Measurements from ENCODE around the gene ARHGEF38.
A peak's percentile ranks its signal among the peaks of the same experiment; 100 is the strongest.
"Not testable (repeated sequence)": the region's sequence is repeated elsewhere in the genome, so short reads cannot be mapped to it uniquely, and the experiment has no call there.

The ARHGEF38 gene

DNA sequence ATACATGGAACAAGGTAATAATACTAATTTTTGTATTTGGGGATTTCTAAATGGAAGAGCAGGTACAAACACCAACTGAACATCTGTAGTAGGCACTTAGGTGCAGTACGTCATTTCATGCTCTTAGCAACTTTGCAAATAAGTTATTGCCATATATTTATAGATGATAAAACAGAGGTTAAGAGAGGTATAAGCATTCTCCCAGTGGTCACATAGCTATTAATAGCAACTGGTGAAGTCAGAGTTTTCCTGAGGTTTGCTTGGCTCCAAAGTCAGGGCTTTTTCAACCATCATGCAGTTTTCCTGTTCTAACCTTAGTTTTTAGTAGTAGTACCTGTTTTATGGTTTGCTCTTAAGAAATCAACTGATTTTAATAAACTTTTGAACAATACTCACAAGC lies 10.9 kb downstream of the ARHGEF38 start:
- no peak for DNase-seq

DNA sequence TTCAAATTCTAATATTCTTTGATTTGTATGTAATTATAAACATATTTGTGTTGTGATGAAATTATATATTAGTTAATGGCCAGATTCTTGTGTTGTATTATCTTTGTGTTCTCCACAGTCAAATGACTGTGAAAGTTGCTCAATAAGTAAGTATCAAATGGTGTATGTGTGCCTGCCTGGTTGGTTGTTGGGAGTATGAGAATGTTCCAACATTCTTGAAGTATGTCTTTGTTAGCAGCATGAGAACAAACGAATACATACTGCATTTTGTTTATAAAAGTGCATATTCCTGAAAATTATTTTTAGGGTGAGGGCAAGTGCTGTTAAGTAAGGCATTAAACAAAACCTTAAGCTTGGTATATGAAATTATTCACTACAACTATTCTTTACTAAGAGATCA lies 16.2 kb downstream of the ARHGEF38 start:
- no peak for DNase-seq

DNA sequence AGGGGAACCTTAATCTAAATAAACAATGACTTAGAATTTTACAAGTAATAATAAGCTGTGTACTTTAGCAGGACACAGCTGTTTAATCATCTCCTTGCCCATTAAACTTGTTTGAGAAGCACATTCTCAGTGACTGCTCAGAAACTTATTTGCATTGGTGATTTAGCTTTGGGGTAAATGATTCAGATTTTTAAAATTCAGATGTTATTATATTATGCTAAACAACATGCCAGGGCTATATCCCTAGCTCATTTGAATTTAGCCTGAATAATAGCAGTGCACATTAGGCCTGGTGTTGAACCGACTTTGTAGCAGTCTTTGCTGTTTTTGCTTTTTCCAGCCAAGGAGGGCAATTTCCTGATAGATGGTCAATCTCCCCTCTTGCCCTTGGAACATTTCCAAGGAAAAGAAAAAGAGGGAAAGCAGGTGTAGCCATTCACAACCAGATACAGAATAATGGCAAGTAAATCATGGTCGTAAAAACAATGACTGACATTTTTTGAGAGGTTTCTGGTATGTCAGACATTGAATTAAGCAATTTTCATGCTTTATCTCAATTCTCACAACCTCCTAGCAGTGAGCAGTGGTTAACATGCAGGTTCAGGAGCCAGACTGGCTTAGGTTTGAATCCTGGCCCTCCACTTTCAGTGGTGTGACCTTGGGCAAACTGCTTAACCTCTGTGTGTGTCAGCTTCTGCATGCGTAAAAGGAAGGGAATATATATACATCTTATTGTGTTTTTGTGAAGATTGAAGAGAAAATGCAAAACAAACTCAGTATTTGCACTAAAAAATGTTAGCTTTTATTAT lies 16.8 kb downstream of the ARHGEF38 start:
- no peak for DNase-seq

DNA sequence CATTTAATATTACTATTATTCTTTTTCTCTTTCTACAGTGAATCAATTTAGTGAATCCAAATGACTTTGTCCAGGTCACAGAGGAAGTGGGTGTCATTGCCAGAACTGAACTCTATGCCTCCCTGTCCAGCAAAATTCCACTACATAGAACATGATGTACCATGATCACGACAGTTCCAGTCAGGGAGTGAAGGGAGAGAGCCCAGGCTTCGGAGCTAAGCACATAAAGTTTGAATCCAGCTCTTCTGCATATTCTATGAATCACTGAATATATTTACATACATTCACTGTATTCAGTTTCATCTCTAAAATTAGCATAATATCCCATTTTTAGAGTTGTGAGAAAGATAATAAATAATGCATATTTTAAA lies 17.4 kb downstream of the ARHGEF38 start:
- DNase-seq, result no peak

DNA sequence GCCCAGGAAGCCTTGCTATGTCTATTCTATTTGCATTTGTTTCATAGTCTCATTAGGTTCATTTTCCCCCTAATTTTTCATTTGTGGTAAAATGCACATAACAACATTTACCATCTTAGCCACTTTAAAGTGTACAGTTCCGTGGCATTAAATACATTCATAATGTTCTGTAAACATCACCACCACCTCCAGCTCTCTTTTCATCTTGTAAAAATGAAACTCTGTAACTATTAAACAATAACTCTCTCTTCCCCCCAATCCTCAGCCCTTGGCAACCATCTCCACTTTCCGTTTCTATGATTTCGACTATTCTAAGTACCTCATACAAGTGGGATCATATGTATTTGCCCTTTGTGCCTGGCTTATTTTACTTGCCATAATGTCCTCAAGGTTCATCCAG lies 19.9 kb downstream of the ARHGEF38 start:
- DNase-seq, result no peak

DNA sequence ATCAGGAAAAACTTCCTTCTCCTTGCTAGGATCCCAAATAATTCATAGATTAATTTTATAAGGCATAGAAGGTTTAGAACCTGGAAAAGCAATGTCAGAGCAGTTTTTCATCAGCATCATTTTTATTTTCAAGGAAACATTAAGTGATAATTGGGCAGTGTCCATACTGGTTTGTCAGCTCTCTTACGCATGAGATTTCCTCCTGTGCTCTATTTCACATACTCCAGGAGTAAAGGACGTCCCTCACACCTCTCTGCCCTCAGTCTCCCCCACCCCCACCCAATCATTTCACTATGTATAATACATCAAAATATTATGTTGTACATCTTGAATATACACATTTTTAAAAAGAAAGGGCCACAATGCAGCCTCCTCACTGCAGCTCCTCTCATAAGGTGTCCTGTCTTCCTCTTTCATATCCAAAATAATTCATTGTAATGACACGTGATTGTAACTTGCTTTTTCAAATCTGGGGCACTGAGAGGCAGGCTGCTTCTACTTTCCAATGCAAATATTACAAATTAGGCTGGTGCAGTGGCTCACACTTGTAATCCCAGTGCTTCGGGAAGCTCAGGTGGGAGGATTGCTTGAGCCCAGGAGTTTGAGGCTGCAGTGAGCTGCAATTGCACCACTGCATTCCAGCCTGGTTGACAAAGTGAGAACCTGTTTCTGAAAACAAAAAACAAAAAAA lies 34.4 kb downstream of the ARHGEF38 start:
- DNase-seq, result peak; percentile 47

DNA sequence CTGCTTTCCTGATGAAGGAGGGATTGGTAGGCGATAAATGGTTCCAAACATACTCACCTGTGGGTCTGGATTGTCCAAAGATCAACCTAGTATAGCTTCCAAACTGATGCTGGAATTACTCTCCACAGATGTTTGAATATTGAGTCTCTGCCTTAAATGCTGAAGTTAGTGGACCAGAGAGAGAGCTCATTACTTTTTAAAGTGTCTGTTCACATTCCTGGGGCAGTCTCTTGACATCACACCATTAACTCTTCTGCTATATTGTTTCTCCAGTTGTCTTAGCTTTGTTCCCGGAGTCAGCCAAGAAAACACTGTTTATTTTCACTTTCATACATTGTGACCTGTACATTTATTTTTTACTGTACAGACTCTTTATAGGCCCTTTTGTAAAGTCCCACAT lies 35.4 kb downstream of the ARHGEF38 start:
- DNase-seq, result no peak

DNA sequence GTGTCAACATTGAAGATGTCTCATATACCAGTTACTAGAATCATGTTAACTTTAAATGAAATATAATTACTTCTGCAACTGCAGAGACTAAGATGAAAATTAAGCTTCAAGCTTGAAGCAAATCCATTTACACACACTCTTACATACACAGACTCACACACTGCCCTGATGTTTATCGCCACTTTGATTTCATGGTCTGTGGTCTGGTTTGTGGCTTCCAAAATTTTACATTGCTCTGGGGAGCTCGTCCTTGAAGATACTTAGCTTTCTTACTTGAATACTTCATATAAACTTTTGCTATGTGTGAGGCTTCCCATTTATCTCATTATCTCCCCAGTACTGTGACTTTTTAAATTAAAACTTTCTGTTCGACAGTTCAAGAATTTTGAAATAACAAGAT lies 35.8 kb downstream of the ARHGEF38 start:
- DNase-seq, result no peak

DNA sequence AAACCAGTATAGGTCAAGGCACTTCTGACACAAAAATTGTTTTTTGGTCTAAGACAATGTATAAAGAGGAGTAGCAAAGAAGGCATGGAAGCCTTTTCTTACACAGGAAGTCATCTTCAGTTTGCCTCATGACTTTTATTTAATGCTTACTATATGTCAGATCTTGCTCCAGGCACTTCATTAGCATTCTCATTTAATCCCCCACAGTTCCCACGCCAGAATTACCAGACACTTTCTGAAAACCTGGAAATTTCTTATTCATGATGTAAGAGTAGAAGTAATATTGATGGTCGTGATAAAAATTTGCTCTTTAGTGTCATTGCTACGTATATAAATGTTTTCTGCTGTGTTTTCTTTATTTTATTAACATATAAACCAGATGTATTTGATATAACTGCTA lies 39.2 kb downstream of the ARHGEF38 start:
- no peak for DNase-seq

DNA sequence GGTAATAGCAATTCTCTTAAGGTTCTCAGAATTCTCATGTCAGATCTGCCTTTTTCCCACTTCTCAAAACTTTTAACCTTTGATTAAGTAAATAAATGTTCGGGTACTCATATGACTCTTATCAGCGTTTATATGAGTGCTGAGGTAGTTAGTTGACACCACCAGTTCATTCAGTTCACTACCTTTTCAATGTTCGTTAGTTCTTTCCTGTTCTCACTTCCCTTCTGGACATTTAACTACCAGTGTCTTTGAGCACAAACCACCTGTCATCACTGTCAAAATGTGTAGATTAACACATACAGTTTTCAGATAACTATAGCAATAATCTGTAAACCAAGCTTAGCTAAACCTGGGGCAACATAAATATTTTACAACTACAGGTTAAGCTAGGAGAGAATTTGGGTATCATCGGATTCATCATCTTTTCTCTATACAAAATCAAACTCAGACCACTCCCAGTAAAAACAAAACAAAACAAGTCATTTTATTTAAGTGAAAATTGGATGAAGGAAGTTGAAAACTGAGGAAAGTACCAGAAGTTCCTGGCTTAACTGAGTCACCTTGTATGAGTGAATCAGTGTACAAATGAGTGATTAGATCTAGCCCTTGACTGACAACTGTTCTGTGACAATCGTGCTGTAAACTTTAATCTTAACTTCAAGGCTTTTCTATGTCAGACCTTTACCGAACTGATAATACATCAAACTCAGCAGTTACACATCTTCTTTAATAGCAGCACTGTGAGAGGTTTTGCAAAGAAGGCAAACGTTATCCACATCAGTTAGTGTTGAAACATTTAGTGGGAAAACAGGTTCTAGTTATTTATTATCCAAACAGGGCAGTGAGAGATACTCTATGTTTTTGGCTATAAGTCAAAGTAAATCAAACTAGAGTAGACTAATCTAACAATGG lies 41.9 kb downstream of the ARHGEF38 start:
- DNase-seq, result no peak

DNA sequence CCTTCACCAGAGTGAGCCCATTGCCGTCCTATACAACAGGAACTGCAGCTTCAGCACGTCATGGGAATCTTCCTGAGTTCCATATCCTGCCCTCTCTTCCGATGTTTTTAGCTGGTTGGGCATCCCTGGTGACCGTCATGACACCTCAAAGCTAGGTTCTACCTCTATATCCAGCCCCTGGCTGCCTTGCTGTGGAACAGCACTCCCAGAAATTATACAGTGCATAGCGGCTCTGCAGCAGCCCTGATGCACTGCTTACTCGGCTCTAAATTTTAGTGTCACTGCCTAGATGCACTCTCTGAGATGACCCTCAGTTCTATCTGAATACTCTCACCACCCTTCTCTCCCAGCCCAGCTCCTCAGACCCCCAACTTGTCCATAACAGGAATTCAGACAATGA lies 44.3 kb downstream of the ARHGEF38 start:
- no peak for DNase-seq

DNA sequence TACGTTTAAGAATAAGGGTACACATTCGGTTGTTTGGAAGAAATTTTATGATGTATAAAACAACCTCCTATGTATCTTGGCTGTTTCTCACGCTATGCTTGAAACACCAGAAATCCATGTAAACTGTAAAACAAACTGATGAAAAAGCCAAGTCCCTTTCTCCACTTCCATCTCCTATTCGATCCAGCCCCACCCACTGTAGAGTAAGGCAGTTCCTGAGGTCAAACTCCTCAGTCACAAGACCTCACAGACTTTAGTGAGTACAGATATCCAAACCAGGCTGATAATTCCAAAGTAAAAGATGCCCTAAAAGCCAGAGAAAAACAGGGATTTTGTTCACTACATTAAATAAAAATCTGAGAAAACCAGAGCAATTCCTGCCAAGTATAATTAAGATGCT lies 45.6 kb downstream of the ARHGEF38 start:
- DNase-seq, result no peak

DNA sequence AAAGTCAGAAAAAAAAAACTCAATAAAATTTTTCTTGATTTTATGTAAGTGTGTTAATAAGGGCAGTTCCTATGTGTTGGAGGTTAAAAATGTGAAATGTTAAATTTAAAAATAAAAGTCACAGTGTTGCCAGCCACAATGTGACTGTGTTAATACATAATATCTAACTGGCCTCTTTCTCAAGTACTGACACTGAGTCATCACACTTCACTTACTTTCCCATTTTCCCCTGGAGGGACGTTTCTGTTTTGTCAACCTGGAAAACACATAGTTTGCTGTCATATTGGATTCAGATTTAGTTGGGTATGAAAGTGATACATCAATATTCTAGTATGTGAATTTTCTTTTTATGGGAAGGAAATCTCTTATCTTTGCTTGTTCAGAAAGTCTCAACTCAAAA lies 46.4 kb downstream of the ARHGEF38 start:
- DNase-seq, result no peak

DNA sequence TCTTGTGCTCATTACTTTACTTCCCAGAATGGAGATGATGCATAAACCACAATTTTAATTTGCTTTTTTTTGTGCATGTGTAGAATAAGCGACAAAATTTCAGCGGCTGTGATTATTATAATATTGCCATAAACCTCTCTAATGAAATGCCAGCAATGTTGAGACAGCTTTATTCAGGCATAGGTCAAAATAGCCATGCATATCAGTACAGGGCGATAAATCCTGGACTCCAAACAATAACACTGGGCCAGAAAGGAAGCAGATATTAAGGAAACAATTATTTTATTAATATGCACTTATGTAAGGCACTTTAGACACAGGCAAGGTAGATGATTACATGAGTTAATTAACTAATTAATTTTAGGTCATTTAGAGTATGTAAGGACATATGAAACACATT lies 47.1 kb downstream of the ARHGEF38 start:
- no peak for DNase-seq

DNA sequence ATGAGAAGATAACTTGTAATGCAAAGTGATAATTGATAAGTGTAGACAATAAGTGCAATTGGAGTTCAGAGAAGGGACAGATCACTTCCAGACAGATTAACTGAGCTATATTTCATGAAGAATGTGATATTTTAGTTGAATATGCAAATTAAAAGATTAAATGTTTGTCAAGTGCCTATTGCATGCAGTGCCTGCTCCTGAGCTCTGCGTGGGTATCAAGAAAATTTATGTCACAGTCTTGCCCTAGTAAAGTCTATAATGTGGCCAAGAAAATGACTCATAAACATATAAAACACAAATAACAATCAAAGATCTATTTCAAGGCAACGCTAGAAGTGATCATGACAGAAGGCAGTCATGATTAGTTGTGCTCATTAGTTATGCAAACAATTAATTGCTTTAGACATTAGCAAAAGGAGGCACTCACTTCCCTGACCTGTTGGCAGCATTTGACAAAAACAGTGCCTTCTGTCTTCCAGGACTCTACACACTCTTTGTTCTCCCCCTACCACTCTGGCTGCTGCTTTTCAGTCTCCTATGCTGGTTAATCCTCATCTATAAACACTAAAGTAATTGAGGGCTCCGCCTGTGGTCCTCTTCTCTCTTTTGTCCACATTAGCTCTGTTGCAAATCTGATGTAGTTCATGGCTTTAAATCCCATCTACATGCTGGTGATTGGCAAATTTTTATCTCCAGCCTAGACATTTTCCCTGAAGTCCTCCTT lies 47.7 kb downstream of the ARHGEF38 start:
- DNase-seq, result no peak

DNA sequence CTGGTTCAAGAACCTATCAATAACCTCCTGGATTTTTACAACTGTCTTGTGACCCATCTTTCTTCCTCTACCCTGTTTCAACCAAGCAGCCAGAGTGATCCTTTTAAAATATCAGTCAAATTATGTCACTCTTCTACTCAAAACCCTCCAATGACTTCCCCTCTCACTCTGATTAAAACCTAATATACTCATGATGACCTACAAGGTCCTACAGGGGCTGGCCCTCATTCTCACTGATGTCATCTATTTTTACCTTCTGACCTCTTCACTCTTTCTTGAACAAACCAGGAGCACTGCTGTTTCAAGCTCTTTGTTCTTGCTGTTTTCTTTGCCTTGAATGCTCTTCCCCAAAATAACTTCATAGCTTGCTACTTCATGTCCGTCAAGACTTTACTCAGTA lies 48.5 kb downstream of the ARHGEF38 start:
- DNase-seq, result no peak

DNA sequence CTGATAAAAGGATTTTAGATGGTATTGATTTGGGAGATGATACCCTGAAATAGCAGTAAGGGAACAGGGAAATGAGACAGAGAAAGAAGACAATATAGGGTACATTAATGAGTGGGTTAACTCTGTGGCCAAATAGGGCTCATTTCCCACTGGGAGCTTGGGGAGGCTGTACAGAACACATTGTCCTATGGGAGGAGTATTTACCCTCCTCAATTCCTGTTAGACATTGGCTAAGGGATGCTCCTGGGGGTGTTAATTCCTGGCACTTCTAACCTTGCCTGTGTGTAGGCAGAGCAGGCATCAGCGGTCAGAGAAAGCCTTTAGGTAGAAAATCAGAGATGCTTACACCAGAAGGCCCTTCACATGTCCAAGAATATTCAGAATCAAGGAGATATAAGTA lies 49.0 kb downstream of the ARHGEF38 start:
- no peak for DNase-seq

DNA sequence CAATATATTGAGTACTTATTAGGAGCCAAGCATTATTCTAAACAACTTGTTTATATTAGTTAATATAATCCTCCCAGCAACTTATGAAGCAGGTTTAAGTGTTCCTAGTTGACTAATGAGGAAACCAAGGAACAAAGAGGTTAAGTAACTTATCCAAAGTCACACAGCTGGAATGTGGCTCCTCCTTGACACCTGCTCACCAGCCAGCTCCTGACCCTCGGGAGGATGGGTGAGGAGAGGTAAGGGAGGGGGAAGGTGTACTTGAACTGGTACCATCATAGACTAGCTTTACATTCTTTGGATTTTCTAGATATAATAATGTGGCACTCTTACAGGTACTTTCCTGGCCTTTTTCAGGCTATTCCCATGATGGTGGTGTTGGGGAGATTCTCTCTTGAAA lies 50.7 kb downstream of the ARHGEF38 start:
- no peak for DNase-seq

DNA sequence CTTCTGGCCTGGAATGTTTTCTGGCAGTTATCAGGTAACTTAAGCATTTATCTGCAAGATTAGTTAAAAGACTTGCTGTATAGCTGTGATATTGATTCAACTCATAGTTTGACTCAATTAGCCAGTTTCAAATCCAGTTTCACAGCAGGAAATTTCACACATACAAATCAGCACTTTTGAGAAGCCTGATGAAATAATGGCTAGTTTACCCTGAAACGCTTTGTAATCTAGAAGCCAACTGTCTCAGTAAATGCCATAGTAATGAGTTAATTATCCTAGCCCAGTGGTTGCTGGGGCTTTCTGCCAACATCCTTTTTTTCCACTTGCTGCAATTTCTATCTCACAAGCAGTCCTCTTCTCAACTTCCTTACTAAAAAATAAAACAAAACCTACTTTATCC lies 53.1 kb downstream of the ARHGEF38 start:
- DNase-seq, result no peak

DNA sequence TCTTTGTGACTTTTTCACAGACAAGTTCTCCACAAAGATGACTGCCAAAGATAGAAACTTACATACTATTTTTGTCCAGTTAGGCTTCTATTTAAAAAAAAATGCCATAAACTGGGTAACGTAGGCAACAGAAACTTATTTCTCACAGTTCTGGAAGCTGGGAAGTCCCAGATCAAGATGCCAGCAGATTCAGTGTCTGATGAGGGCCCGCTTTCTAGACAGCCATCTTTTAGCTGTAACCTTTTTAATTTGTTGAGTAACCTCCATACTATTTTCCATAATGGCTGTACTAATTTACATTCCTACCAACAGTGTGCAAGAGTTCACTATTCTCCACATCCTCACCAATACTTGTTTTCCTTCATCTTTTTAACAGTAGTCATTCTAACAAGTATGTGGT lies 55.5 kb downstream of the ARHGEF38 start:
- no peak for DNase-seq

DNA sequence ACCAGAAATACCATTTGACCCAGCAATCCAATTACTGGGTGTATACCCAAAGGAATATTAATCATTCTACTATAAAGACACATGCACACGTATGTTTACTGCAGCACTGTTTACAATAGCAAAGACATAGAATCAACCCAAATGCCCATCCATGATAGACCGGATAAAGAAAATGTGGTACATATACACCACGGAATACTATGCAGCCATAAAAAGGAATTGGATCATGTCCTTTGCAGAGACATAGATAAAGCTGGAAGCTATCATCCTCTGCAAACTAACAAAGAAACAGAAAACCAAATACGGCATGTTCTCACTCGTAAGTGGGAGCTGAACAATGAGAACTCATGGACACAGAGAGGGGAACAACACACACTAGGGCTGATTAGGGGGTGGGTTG lies 57.4 kb downstream of the ARHGEF38 start:
- DNase-seq, result not testable (repeated sequence)

DNA sequence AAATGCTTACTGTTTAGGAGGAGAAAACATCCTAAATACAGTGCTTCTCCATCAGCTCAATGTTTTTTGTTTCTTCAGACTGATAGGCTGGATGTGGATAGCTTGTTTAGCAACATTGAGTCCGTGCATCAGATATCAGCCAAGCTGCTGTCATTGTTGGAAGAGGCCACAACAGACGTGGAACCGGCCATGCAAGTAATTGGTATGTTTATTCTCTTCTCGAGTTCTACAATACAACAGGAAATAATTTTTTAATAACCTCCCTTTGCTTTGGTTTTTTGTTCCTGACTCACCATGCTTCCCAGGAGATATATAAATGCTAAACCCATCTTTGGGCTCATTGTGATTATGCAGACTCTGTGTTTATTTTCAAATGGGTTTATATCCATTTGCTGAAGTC lies 60.9 kb downstream of the ARHGEF38 start:
- no peak for DNase-seq

All from NCI-H526 treated with DMSO at 0.1 percent for 48 hours (cell line).